ACC112 (cell line): ENCODE results near the gene FBXL7.

ENCODE experiments used
- H2AFZ ChIP-seq: fragments of 200-600 bp; sonication (generic); one replicate; pipeline ENCODE4 v1.6.0; 2017; ENCODE audit warnings: antibody characterized with exemption, low read length; ENCODE audit not compliant: unreplicated experiment
- H3K27ac ChIP-seq: fragments of 200-600 bp; sonication (generic); 2 replicates; pipeline ENCODE4 v1.5.1; 2014; ENCODE audit warnings: low read depth, mild to moderate bottlenecking, antibody characterized with exemption, low read length, moderate library complexity
- H3K27me3 ChIP-seq: fragments of 200-600 bp; sonication (generic); 2 replicates; pipeline ENCODE4 v1.6.1; 2014; ENCODE audit warnings: mild to moderate bottlenecking, antibody characterized with exemption, low read length, moderate library complexity, mixed read lengths; ENCODE audit not compliant: insufficient read depth
- H3K36me3 ChIP-seq: fragments of 200-600 bp; sonication (generic); 2 replicates; pipeline ENCODE4 v1.6.1; 2016; ENCODE audit warnings: mild to moderate bottlenecking, antibody characterized with exemption, low read length, moderate library complexity, mixed read lengths; ENCODE audit not compliant: insufficient read depth
- H3K4me1 ChIP-seq: fragments of 200-600 bp; sonication (generic); one replicate; pipeline ENCODE4 v1.6.1; 2016; ENCODE audit warnings: low read length, mixed read lengths; ENCODE audit not compliant: insufficient read depth, unreplicated experiment, control insufficient read depth
- H3K4me3 ChIP-seq: fragments of 200-600 bp; sonication (generic); 2 replicates; pipeline ENCODE4 v1.5.1; 2014; ENCODE audit warnings: mild to moderate bottlenecking, low read depth, low read length
- H3K79me2 ChIP-seq: fragments of 200-600 bp; sonication (generic); one replicate; pipeline ENCODE4 v1.6.0; 2016; ENCODE audit warnings: low read length; ENCODE audit not compliant: control insufficient read depth, unreplicated experiment, insufficient read depth

Gene FBXL7

GRCh38 chr5:15914638-15915037 is 414.7 kb downstream of the FBXL7 start:
- Histone ChIP-seq H3K27ac (no peak overlapping the region), H3K79me2 (peaks cover 2% of the 10 kb centered on the region), H2AFZ (peak overlapping the region; percentile 2), H3K36me3 (no peaks in the 10 kb centered on the region), H3K4me3 (peak overlapping the region; percentile 75), H3K27me3 (no peaks in the 10 kb centered on the region), H3K4me1 (no peaks in the 10 kb centered on the region)

GRCh38 chr5:15926586-15926985 is 426.6 kb downstream of the FBXL7 start:
- Histone ChIP-seq H3K4me3 (no peak overlapping the region), H3K27ac (no peak overlapping the region), H3K27me3 (no peaks in the 10 kb centered on the region), H3K36me3 (no peaks in the 10 kb centered on the region), H2AFZ (no peak overlapping the region), H3K79me2 (peaks cover 1% of the 10 kb centered on the region), H3K4me1 (no peaks in the 10 kb centered on the region)

- no peaks in the 10 kb centered on the region for H3K79me2 ChIP-seq
- no peak overlapping the region for H3K27ac ChIP-seq
- H2AFZ ChIP-seq = no peak overlapping the region
- H3K27me3 ChIP-seq = no peaks in the 10 kb centered on the region
- H3K36me3 ChIP-seq = no peaks in the 10 kb centered on the region
- H3K4me3 ChIP-seq = no peak overlapping the region
- H3K4me1 ChIP-seq = no peaks in the 10 kb centered on the region
Measured at GRCh38 chr5:15927710-15928380, 427.9 kb downstream of the FBXL7 start.

- Histone ChIP-seq H3K27me3 (no peaks in the 10 kb centered on the region), H3K36me3 (no peaks in the 10 kb centered on the region), H3K4me3 (no peak overlapping the region), H3K27ac (no peak overlapping the region), H2AFZ (no peak overlapping the region), H3K4me1 (no peaks in the 10 kb centered on the region), H3K79me2 (no peaks in the 10 kb centered on the region)
Measured at GRCh38 chr5:15929611-15930263, 429.8 kb downstream of the FBXL7 start.

GRCh38 chr5:15932066-15932465 is 432.1 kb downstream of the FBXL7 start:
- Histone ChIP-seq H3K4me3 (no peak overlapping the region), H3K4me1 (no peaks in the 10 kb centered on the region), H3K27me3 (no peaks in the 10 kb centered on the region), H3K36me3 (peaks cover 6% of the 10 kb centered on the region; the same call in 1 of the 2 replicates), H3K27ac (no peak overlapping the region), H3K79me2 (no peaks in the 10 kb centered on the region), H2AFZ (no peak overlapping the region)

- Histone ChIP-seq H2AFZ (no peak overlapping the region), H3K27ac (no peak overlapping the region), H3K4me1 (peaks cover 2% of the 10 kb centered on the region), H3K27me3 (no peaks in the 10 kb centered on the region), H3K79me2 (no peaks in the 10 kb centered on the region), H3K4me3 (no peak overlapping the region), H3K36me3 (peaks cover 6% of the 10 kb centered on the region; the same call in 1 of the 2 replicates)
Measured at GRCh38 chr5:15933259-15934207, 433.6 kb downstream of the FBXL7 start.

- Histone ChIP-seq H3K4me1 (peaks cover 13% of the 10 kb centered on the region), H2AFZ (no peak overlapping the region), H3K79me2 (no peaks in the 10 kb centered on the region), H3K4me3 (no peak overlapping the region), H3K27ac (no peak overlapping the region), H3K27me3 (no peaks in the 10 kb centered on the region), H3K36me3 (peaks cover 13% of the 10 kb centered on the region; the same call in 1 of the 2 replicates)
Measured at GRCh38 chr5:15936505-15937245, 436.7 kb downstream of the FBXL7 start.

GRCh38 chr5:15937708-15938107 is 437.7 kb downstream of the FBXL7 start:
- no peaks in the 10 kb centered on the region for H3K79me2 ChIP-seq
- peaks cover 13% of the 10 kb centered on the region for H3K4me1 ChIP-seq
- H3K36me3 ChIP-seq = peaks cover 13% of the 10 kb centered on the region; the same call in 1 of the 2 replicates
- no peaks in the 10 kb centered on the region for H3K27me3 ChIP-seq
- no peak overlapping the region for H3K27ac ChIP-seq
- H2AFZ ChIP-seq = no peak overlapping the region
- H3K4me3 ChIP-seq = no peak overlapping the region

- Histone ChIP-seq H2AFZ (no peak overlapping the region), H3K27ac (no peak overlapping the region), H3K4me3 (no peak overlapping the region), H3K4me1 (peaks cover 13% of the 10 kb centered on the region), H3K79me2 (no peaks in the 10 kb centered on the region), H3K36me3 (peaks cover 13% of the 10 kb centered on the region; the same call in 1 of the 2 replicates), H3K27me3 (no peaks in the 10 kb centered on the region)
Measured at GRCh38 chr5:15938186-15938585, 438.2 kb downstream of the FBXL7 start.

- Histone ChIP-seq H3K27ac (peak overlapping the region; percentile 44), H2AFZ (no peak overlapping the region)
Measured at GRCh38 chr5:15938961-15939360, 439.0 kb downstream of the FBXL7 start.

More at GRCh38 chr5:15938961-15939360, 439.0 kb downstream of the FBXL7 start:
- peaks cover 13% of the 10 kb centered on the region; the same call in 1 of the 2 replicates for H3K36me3 ChIP-seq
- H3K4me1 ChIP-seq = peaks cover 13% of the 10 kb centered on the region
- H3K27me3 ChIP-seq = no peaks in the 10 kb centered on the region
- H3K4me3 ChIP-seq = no peak overlapping the region; the same call in 1 of the 2 replicates
- H3K79me2 ChIP-seq = no peaks in the 10 kb centered on the region
